Neural cell (in vitro differentiated cells): Measurements from ENCODE around the gene MCOLN1. TPM values are rescaled to one million over a fixed set of nuclear protein-coding genes. Genes with fewer than 3 reads are reported as not detected.

Source experiments
- H2AFZ ChIP-seq: fragments of 200-600, 300-800 bp; sonication (generic), shearing (Covaris generic); 2 replicates; pipeline ENCODE4 v1.6.0; 2014; ENCODE audit warnings: low read depth, mild to moderate bottlenecking, antibody characterized with exemption, low read length, moderate library complexity
- H3F3A ChIP-seq: fragments of 200-600 bp; shearing (Covaris generic); 2 replicates; pipeline ENCODE4 v1.6.1; 2016; ENCODE audit warnings: mild to moderate bottlenecking, moderate library complexity, mixed read lengths, antibody characterized with exemption, low read length; ENCODE audit not compliant: insufficient read depth, poor library complexity, severe bottlenecking
- H3K27ac ChIP-seq: fragments of 200-600, 300-800 bp; sonication (generic), shearing (Covaris generic); 2 replicates; pipeline ENCODE4 v1.5.1; 2014; ENCODE audit warnings: mild to moderate bottlenecking, low read length, moderate library complexity
- H3K27me3 ChIP-seq: fragments of 300-800, 200-600 bp; sonication (generic), shearing (Covaris generic); 2 replicates; pipeline ENCODE4 v1.6.0; 2014; ENCODE audit warnings: mild to moderate bottlenecking, low read depth, low read length, moderate library complexity; ENCODE audit not compliant: insufficient read depth
- H3K36me3 ChIP-seq: fragments of 300-800, 200-600 bp; sonication (generic), shearing (Covaris generic); 2 replicates; pipeline ENCODE4 v1.5.1; 2014; ENCODE audit warnings: mild to moderate bottlenecking, antibody characterized with exemption, low read length, moderate library complexity; ENCODE audit not compliant: insufficient read depth
- H3K4me2 ChIP-seq: fragments of 300-800, 200-600 bp; sonication (generic), shearing (Covaris generic); 2 replicates; pipeline ENCODE4 v1.6.0; 2014; ENCODE audit warnings: mild to moderate bottlenecking, low read length
- H3K4me3 ChIP-seq: fragments of 300-800, 200-600 bp; sonication (generic), shearing (Covaris generic); 2 replicates; pipeline ENCODE4 v1.5.1; 2014; ENCODE audit warnings: mild to moderate bottlenecking, low read length, moderate library complexity
- H3K79me2 ChIP-seq: fragments of 200-600 bp; shearing (Covaris generic); replicated peaks from 2 replicates; pipeline ENCODE4 v1.6.0; 2014; ENCODE audit warnings: mild to moderate bottlenecking, low read length, moderate library complexity; ENCODE audit not compliant: insufficient read depth
- H3K9ac ChIP-seq: fragments of 300-800, 200-600 bp; sonication (generic), shearing (Covaris generic); 2 replicates; pipeline ENCODE4 v1.6.1; 2016; ENCODE audit warnings: mild to moderate bottlenecking, low read length, mixed read lengths
- H3K9me2 ChIP-seq: fragments of 200-600 bp; shearing (Covaris generic); 2 replicates; pipeline ENCODE4 v1.6.1; 2016; ENCODE audit warnings: mild to moderate bottlenecking, low read length, mixed read lengths; ENCODE audit not compliant: insufficient read depth
- H3K9me3 ChIP-seq: fragments of 200-600, 300-800 bp; sonication (generic), shearing (Covaris generic); 2 replicates; pipeline ENCODE4 v1.6.1; 2016; ENCODE audit warnings: mild to moderate bottlenecking, mixed run types, low read length, moderate library complexity, mixed read lengths
- H4K20me1 ChIP-seq: fragments of 200-600 bp; shearing (Covaris generic); 2 replicates; pipeline ENCODE4 v1.6.1; 2016; ENCODE audit warnings: mild to moderate bottlenecking, mixed run types; ENCODE audit not compliant: insufficient read depth
- EP300 ChIP-seq: fragments of 450-650 bp; conservative IDR thresholded peaks from 2 replicates; pipeline ENCODE4 v1.6.1; 2014; ENCODE audit warnings: antibody characterized with exemption, mild to moderate bottlenecking, moderate library complexity; ENCODE audit not compliant: poor library complexity, severe bottlenecking
- EZH2 ChIP-seq: fragments of 200-600, 300-800 bp; shearing (Covaris generic), sonication (generic); IDR thresholded peaks from 2 replicates; pipeline ENCODE4 v1.6.1; 2014; ENCODE audit warnings: antibody characterized with exemption, low read length, borderline replicate concordance, mild to moderate bottlenecking; ENCODE audit not compliant: insufficient read depth, poor library complexity, severe bottlenecking
- MXI1 ChIP-seq: fragments of 450-650 bp; conservative IDR thresholded peaks from 2 replicates; pipeline ENCODE4 v1.6.1; 2014; ENCODE audit warnings: antibody characterized with exemption, mild to moderate bottlenecking; ENCODE audit not compliant: poor library complexity, severe bottlenecking
- POLR2AphosphoS5 ChIP-seq: IDR thresholded peaks from 2 replicates; pipeline ENCODE4 v1.6.1; 2012
- RAD21 ChIP-seq: fragments of 450-650 bp; conservative IDR thresholded peaks from 2 replicates; pipeline ENCODE4 v1.6.1; 2014; ENCODE audit warnings: antibody characterized with exemption, mild to moderate bottlenecking, moderate library complexity
- SMC3 ChIP-seq: fragments of 450-650 bp; conservative IDR thresholded peaks from 2 replicates; pipeline ENCODE4 v1.6.1; 2014; ENCODE audit warnings: antibody characterized with exemption, mild to moderate bottlenecking, moderate library complexity; ENCODE audit not compliant: poor library complexity
- TAF1 ChIP-seq: IDR thresholded peaks from 2 replicates; pipeline ENCODE4 v1.6.1; 2012; ENCODE audit warnings: low read depth
- polyA plus RNA-seq: library from polyadenylated mRNA; depleted of rRNA; stranded (reverse); fragments of >200 nt; gene quantifications from 2 replicates; pipeline ENCODE4 v1.2.3, GENCODE V29; 2014
- TF ChIP-seq, protein P1 (sequence below): fragments of 450-650 bp; IDR thresholded peaks from 2 replicates; pipeline ENCODE4 v1.5.1; 2014; ENCODE audit warnings: antibody characterized with exemption, mild to moderate bottlenecking, moderate library complexity; ENCODE audit not compliant: poor library complexity, severe bottlenecking
- TF ChIP-seq, protein P2 (sequence below): IDR thresholded peaks from 2 replicates; pipeline ENCODE4 v1.6.1; 2012; ENCODE audit warnings: borderline replicate concordance

MCOLN1 gene
- polyA plus RNA-seq, 1 donor from 2014 or later: 16.9 TPM

DNA sequence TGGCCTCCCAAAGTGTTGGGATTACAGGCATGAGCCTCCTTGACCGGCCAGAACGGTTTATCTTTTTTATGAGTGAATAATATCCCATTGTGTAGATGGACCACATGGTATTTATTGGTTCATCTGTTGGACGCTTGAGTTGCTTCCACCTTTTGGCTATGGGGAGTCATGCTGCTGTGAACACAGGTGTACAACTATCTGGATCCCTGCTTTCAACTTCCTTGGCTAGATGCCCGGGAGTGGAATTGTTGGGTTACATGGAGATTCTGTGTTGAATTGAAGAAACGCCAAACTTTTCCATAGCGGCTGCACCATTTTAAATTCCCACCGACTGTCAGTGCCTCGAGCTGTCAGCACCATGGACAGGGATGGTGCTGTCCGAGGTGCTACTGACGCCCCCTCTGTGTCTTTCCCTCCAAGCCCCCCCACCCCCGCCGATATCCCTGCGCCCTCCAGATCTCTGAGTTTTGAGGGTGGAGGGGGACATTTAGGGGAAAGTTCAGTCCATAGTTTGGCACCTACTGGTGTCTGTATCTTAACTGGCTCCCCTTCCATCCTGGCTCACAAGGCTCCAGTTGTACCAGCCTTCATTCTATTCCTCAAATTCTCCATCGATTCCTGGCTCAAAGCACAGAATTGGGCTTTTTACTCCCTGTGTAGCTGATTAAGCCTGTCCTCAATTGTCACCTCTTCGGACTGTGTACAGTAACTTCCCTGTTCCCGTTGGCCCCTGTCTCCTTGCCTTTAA is 40.4 kb downstream of the MCOLN1 start:
- Histone ChIP-seq H3K27ac (no peak overlapping the region), H4K20me1 (no peaks in the 10 kb centered on the region), H3K36me3 (no peaks in the 10 kb centered on the region), H3K4me2 (no peak overlapping the region), H3K9me2 (no peaks in the 10 kb centered on the region), H3K27me3 (no peaks in the 10 kb centered on the region), H3K79me2 (no peaks in the 10 kb centered on the region), H3K9me3 (no peaks in the 10 kb centered on the region), H3K9ac (no peak overlapping the region), H3F3A (no peaks in the 10 kb centered on the region), H3K4me3 (no peak overlapping the region), H2AFZ (no peak overlapping the region)
- TF ChIP-seq, protein P1, sequence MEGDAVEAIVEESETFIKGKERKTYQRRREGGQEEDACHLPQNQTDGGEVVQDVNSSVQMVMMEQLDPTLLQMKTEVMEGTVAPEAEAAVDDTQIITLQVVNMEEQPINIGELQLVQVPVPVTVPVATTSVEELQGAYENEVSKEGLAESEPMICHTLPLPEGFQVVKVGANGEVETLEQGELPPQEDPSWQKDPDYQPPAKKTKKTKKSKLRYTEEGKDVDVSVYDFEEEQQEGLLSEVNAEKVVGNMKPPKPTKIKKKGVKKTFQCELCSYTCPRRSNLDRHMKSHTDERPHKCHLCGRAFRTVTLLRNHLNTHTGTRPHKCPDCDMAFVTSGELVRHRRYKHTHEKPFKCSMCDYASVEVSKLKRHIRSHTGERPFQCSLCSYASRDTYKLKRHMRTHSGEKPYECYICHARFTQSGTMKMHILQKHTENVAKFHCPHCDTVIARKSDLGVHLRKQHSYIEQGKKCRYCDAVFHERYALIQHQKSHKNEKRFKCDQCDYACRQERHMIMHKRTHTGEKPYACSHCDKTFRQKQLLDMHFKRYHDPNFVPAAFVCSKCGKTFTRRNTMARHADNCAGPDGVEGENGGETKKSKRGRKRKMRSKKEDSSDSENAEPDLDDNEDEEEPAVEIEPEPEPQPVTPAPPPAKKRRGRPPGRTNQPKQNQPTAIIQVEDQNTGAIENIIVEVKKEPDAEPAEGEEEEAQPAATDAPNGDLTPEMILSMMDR: no peak
- TF ChIP-seq MXI1: no peak
- TF ChIP-seq EZH2: no peak
- TF ChIP-seq TAF1: no peak
- no peak for TF ChIP-seq SMC3
- no peak for TF ChIP-seq RAD21
- TF ChIP-seq, protein P2, sequence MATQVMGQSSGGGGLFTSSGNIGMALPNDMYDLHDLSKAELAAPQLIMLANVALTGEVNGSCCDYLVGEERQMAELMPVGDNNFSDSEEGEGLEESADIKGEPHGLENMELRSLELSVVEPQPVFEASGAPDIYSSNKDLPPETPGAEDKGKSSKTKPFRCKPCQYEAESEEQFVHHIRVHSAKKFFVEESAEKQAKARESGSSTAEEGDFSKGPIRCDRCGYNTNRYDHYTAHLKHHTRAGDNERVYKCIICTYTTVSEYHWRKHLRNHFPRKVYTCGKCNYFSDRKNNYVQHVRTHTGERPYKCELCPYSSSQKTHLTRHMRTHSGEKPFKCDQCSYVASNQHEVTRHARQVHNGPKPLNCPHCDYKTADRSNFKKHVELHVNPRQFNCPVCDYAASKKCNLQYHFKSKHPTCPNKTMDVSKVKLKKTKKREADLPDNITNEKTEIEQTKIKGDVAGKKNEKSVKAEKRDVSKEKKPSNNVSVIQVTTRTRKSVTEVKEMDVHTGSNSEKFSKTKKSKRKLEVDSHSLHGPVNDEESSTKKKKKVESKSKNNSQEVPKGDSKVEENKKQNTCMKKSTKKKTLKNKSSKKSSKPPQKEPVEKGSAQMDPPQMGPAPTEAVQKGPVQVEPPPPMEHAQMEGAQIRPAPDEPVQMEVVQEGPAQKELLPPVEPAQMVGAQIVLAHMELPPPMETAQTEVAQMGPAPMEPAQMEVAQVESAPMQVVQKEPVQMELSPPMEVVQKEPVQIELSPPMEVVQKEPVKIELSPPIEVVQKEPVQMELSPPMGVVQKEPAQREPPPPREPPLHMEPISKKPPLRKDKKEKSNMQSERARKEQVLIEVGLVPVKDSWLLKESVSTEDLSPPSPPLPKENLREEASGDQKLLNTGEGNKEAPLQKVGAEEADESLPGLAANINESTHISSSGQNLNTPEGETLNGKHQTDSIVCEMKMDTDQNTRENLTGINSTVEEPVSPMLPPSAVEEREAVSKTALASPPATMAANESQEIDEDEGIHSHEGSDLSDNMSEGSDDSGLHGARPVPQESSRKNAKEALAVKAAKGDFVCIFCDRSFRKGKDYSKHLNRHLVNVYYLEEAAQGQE: no peak
- TF ChIP-seq EP300: no peak
- TF ChIP-seq POLR2AphosphoS5: no peak

DNA sequence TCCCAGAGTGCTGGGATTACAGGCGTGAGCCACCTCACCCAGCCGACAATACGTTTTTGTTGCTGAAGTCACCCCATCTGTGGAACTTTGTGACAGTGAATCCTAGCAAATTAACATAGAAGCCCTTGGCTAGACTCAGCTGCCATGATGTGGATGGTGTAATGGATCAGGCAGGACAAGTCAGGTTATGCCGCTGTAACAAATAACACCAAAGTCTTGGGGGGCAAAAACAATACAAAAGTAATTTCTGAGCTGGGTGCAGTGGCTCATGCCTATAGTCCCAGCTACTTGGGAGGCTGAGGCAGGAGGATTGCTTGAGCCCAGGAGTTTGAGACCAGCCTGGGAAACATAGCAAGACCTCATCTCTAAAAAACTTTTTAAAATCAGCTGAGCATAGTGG is 42.4 kb downstream of the MCOLN1 start:
- no peak overlapping the region for H2AFZ ChIP-seq
- no peak overlapping the region for H3K4me3 ChIP-seq
- no peaks in the 10 kb centered on the region for H3K9me3 ChIP-seq
- no peaks in the 10 kb centered on the region for H3K36me3 ChIP-seq
- no peak overlapping the region for H3K27ac ChIP-seq
- no peak overlapping the region for H3K9ac ChIP-seq
- TF ChIP-seq, protein P1: no peak
- TF ChIP-seq RAD21: no peak
- no peak for TF ChIP-seq TAF1
- TF ChIP-seq EZH2: no peak
- no peak for TF ChIP-seq POLR2AphosphoS5
- no peak for TF ChIP-seq SMC3
- TF ChIP-seq, protein P2: no peak
- no peak for TF ChIP-seq EP300
- no peak for TF ChIP-seq MXI1
- H3K9me2 ChIP-seq: no peaks in the 10 kb centered on the region
- no peaks in the 10 kb centered on the region for H3F3A ChIP-seq
- no peak overlapping the region for H3K4me2 ChIP-seq
- no peaks in the 10 kb centered on the region for H3K79me2 ChIP-seq
- no peaks in the 10 kb centered on the region for H3K27me3 ChIP-seq
- no peaks in the 10 kb centered on the region for H4K20me1 ChIP-seq
